Thyroid gland (tissue), 4 donors: ENCODE measurements around the gene TMTC4. TPM values are rescaled to one million over a fixed set of nuclear protein-coding genes. Genes with fewer than 3 reads are reported as not detected.

ENCODE experiments used
- DNase-seq, 2 donors: peaks; one replicate each; pipeline ENCODE4 v3.0.0-alpha.2; 2019
- H3K27ac ChIP-seq, 3 donors: fragments of 200-600 bp; sonication (generic); 1 replicate in 2 of 3; 2 replicates in 1 of 3; pipeline ENCODE4 v1.5.1; 2016 to 2019; ENCODE audit warnings: mild to moderate bottlenecking in 1 of 3, moderate library complexity in 1 of 3
- H3K27me3 ChIP-seq: fragments of 200-600 bp; sonication (generic); one replicate; pipeline ENCODE4 v1.5.1; 2019
- H3K36me3 ChIP-seq, 2 donors: fragments of 200-600 bp; sonication (generic); one replicate each; pipeline ENCODE4 v1.5.1; 2016 to 2019
- H3K4me1 ChIP-seq, 2 donors: fragments of 200-600 bp; sonication (generic); one replicate each; pipeline ENCODE4 v1.5.1; 2017 to 2019
- H3K4me3 ChIP-seq, 3 donors: fragments of 200-600 bp; sonication (generic); replicated peaks in 1 of 3; 1 replicate in 2 of 3; 2 replicates in 1 of 3; pipeline ENCODE4 v1.5.1; 2016; ENCODE audit warnings: mild to moderate bottlenecking in 1 of 3
- H3K9me3 ChIP-seq: fragments of 200-600 bp; sonication (generic); one replicate; pipeline ENCODE4 v1.5.1; 2017
- CTCF ChIP-seq, 6 experiments: fragments of 200-600 bp in 3 of 6; fragments of 450-650 bp in 3 of 6; sonication (generic) in 3 of 6; IDR thresholded peaks; one replicate each; pipeline ENCODE4 v1.5.1; 2016 to 2019; ENCODE audit warnings: antibody characterized with exemption in 6 of 6, mild to moderate bottlenecking in 2 of 6, inconsistent platforms in 1 of 6, moderate library complexity in 1 of 6
- POLR2A ChIP-seq, 2 donors: fragments of 450-650 bp; IDR thresholded peaks; one replicate each; pipeline ENCODE4 v1.6.1; 2017; ENCODE audit warnings: antibody characterized with exemption in 2 of 2, mild to moderate bottlenecking in 2 of 2, moderate library complexity in 1 of 2
- WGBS, 2 donors: methylation state at CpG; one replicate each; pipeline ENCODE4 v1.1.5; 2017; 5-methylcytosine and 5-hydroxymethylcytosine counted together
- intact Hi-C: fragments of 100-400 bp; cut with DNase I; formaldehyde crosslinking; loops from one replicate; pipeline ENCODE4 v1.15.1; 2023
- total RNA-seq, 4 donors: library from RNA; depleted of rRNA; stranded (reverse); fragments of >200 nt; gene quantifications; one replicate each; pipeline ENCODE4 v1.2.3, GENCODE V29; 2016

The TMTC4 gene
- total RNA-seq, 4 donors from 2014 or later = 15.1 to 21.3 (median 18.4) TPM

GRCh38 chr13:100637796-100638195 is 36.8 kb downstream of the TMTC4 start:
- Histone ChIP-seq H3K36me3 (peaks cover 0 to 13% of the 10 kb centered on the region in 2 donors), H3K9me3 (no peaks in the 10 kb centered on the region), H3K27ac (no peak overlapping the region), H3K4me1 (peaks cover 6 to 9% of the 10 kb centered on the region in 2 donors), H3K4me3 (no peak overlapping the region), H3K27me3 (no peaks in the 10 kb centered on the region)
- intact Hi-C loops = no loop called here
- WGBS, 2 donors = 89% methylated on average over 5 of the region's 5 CpGs
- no peak for DNase-seq
- TF ChIP-seq POLR2A (IDR thresholded peaks at IDR 0.05) (no peak), CTCF (IDR thresholded peaks at IDR 0.05) (no peak)

GRCh38 chr13:100637380-100637779 is 37.2 kb downstream of the TMTC4 start:
- H3K9me3 ChIP-seq = no peaks in the 10 kb centered on the region
- 93 to 94% methylated on average over 16 of the region's 16 CpGs for WGBS, 2 donors
- no peak for DNase-seq
- H3K4me3 ChIP-seq = no peak overlapping the region
- H3K4me1 ChIP-seq = peaks cover 6 to 12% of the 10 kb centered on the region in 2 donors
- TF ChIP-seq CTCF (IDR thresholded peaks at IDR 0.05) (no peak), POLR2A (IDR thresholded peaks at IDR 0.05) (no peak)
- H3K27me3 ChIP-seq = no peaks in the 10 kb centered on the region
- peaks cover 0 to 13% of the 10 kb centered on the region in 2 donors for H3K36me3 ChIP-seq
- intact Hi-C loops = no loop called here
- no peak overlapping the region for H3K27ac ChIP-seq

GRCh38 chr13:100636441-100636840 is 38.2 kb downstream of the TMTC4 start:
- Histone ChIP-seq H3K27ac (no peak overlapping the region), H3K9me3 (no peaks in the 10 kb centered on the region), H3K4me1 (peaks cover 6 to 12% of the 10 kb centered on the region in 2 donors), H3K36me3 (peaks cover 0 to 13% of the 10 kb centered on the region in 2 donors), H3K4me3 (no peak overlapping the region), H3K27me3 (no peaks in the 10 kb centered on the region)
- 95 to 96% methylated on average over 7 of the region's 7 CpGs for whole genome bisulfite sequencing, 2 donors
- intact Hi-C loops = no loop called here
- TF ChIP-seq CTCF (IDR thresholded peaks at IDR 0.05) (no peak), POLR2A (IDR thresholded peaks at IDR 0.05) (no peak)
- DNase-seq = no peak

GRCh38 chr13:100636004-100636403 is 38.6 kb downstream of the TMTC4 start:
- 95 to 96% methylated on average over 7 of the region's 7 CpGs for WGBS, 2 donors
- H3K27me3 ChIP-seq = no peaks in the 10 kb centered on the region
- no peak overlapping the region for H3K27ac ChIP-seq
- H3K4me1 ChIP-seq = peaks cover 6 to 12% of the 10 kb centered on the region in 2 donors
- DNase-seq = no peak
- TF ChIP-seq CTCF (IDR thresholded peaks at IDR 0.05) (no peak), POLR2A (IDR thresholded peaks at IDR 0.05) (no peak)
- no peaks in the 10 kb centered on the region for H3K9me3 ChIP-seq
- intact Hi-C loops = no loop called here
- peaks cover 0 to 13% of the 10 kb centered on the region in 2 donors for H3K36me3 ChIP-seq
- no peak overlapping the region for H3K4me3 ChIP-seq

GRCh38 chr13:100634696-100635095 is 39.9 kb downstream of the TMTC4 start:
- intact Hi-C loops = no loop called here
- WGBS, 2 donors = 88 to 92% methylated on average over 12 of the region's 12 CpGs
- H3K27ac ChIP-seq = peak overlapping the region in 1 of 3 donors; percentile 74

More at GRCh38 chr13:100634696-100635095, 39.9 kb downstream of the TMTC4 start:
- Histone ChIP-seq H3K9me3 (no peaks in the 10 kb centered on the region), H3K4me3 (no peak overlapping the region), H3K36me3 (peaks cover 0 to 13% of the 10 kb centered on the region in 2 donors), H3K4me1 (peaks cover 6 to 12% of the 10 kb centered on the region in 2 donors), H3K27me3 (no peaks in the 10 kb centered on the region)
- TF ChIP-seq CTCF (IDR thresholded peaks at IDR 0.05) = no peak
- no peak for TF ChIP-seq POLR2A (IDR thresholded peaks at IDR 0.05)
- no peak for DNase-seq
